OCI-LY3 (cell line): ENCODE measurements around the gene L3MBTL4.

ENCODE experiments used
- CTCF ChIP-seq: fragments of 200-600, 300-600 bp; sonication (generic); IDR thresholded peaks from 2 replicates; pipeline ENCODE4 v1.5.1; 2014; ENCODE audit warnings: antibody characterized with exemption, low read length, low read depth
- EZH2phosphoT487 ChIP-seq: fragments of 200-600 bp; shearing (Covaris generic); IDR thresholded peaks from 2 replicates; pipeline ENCODE4 v1.6.1; 2018; ENCODE audit warnings: antibody characterized with exemption, mixed run types, low read depth

- TF ChIP-seq CTCF (no peak), EZH2phosphoT487 (no peak)
Measured at GRCh38 chr18:5986257-5986931, 428.3 kb downstream of the L3MBTL4 start.
